GM18858 (cell line): Measurements from ENCODE around the gene MCM3AP.
A peak's percentile ranks its signal among the peaks of the same experiment; 100 is the strongest.

ENCODE experiments used
- ATAC-seq: cut with Tn5 transposase; IDR thresholded peaks from one replicate; pipeline ENCODE4 v1.9.1; 2021; ENCODE audit not compliant: unreplicated experiment

MCM3AP gene

GRCh38 chr21:46285206-46285661 is at the start of gene MCM3AP:
MCM3AP (minus strand) TSS chr21:46285611; CDS start chr21:46285286, 325 bp downstream.
- ATAC-seq = no peak

GRCh38 chr21:46334351-46335140 is 49.1 kb upstream of the MCM3AP start:
- no peak for ATAC-seq

GRCh38 chr21:46329796-46330195 is 44.4 kb upstream of the MCM3AP start:
- no peak for ATAC-seq

GRCh38 chr21:46328151-46328550 is 42.7 kb upstream of the MCM3AP start:
- no peak for ATAC-seq

GRCh38 chr21:46327711-46328110 is 42.3 kb upstream of the MCM3AP start:
- ATAC-seq = no peak

- ATAC-seq = no peak
Measured at GRCh38 chr21:46326110-46326703, 40.8 kb upstream of the MCM3AP start.

- no peak for ATAC-seq
Measured at GRCh38 chr21:46325073-46325912, 39.9 kb upstream of the MCM3AP start.

GRCh38 chr21:46324390-46325072 is 39.1 kb upstream of the MCM3AP start:
- ATAC-seq = peak; percentile 27

GRCh38 chr21:46323710-46324389 is 38.4 kb upstream of the MCM3AP start, which contains the start of the genes C21orf58 and PCNT:
C21orf58 (minus strand) TSS chr21:46323870; CDS start chr21:46322738, 1,132 bp downstream.
PCNT (plus strand) TSS chr21:46324156; CDS start chr21:46324229, 73 bp downstream.
- ATAC-seq = peak; percentile 76

GRCh38 chr21:46323227-46323709 is 37.9 kb upstream of the MCM3AP start:
- ATAC-seq = no peak

GRCh38 chr21:46322351-46323226 is 37.2 kb upstream of the MCM3AP start:
- ATAC-seq = no peak

GRCh38 chr21:46320331-46320801 is 35.0 kb upstream of the MCM3AP start:
- no peak for ATAC-seq

- no peak for ATAC-seq
Measured at GRCh38 chr21:46319186-46319585, 33.8 kb upstream of the MCM3AP start.

- no peak for ATAC-seq
Measured at GRCh38 chr21:46318464-46318845, 33.0 kb upstream of the MCM3AP start.

- ATAC-seq = no peak
Measured at GRCh38 chr21:46317710-46318463, 32.5 kb upstream of the MCM3AP start.

GRCh38 chr21:46316708-46317324 is 31.4 kb upstream of the MCM3AP start:
- ATAC-seq = no peak

- no peak for ATAC-seq
Measured at GRCh38 chr21:46314441-46315020, 29.1 kb upstream of the MCM3AP start.
